ENCODE measurements around the gene ECPAS.
"Not testable (repeated sequence)": the region's sequence is repeated elsewhere in the genome, so short reads cannot be mapped to it uniquely, and the experiment has no call there.

ECPAS gene

DNA sequence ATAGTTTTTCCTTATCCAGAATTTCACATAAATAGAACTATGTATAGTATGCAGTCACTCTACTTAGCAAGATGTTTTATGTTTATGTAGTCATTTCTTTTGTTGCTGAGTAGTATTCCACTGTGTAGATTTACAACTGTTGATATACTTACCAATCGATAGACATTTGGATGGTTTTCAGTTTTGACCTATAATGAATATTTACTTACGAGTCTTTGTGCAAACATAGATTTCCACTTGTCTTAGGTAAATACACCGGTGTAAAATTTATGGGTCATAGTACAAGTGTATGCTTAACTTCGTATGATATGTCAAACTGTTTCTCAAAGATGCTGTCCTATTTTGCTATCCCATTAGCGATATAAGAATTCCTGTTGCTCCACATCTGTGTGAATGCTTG is 134.4 kb downstream of the ECPAS start:
- no peak for DNase-seq (ENCODE audit: low read depth in 2 of 2, low spot score in 1 of 2)

DNA sequence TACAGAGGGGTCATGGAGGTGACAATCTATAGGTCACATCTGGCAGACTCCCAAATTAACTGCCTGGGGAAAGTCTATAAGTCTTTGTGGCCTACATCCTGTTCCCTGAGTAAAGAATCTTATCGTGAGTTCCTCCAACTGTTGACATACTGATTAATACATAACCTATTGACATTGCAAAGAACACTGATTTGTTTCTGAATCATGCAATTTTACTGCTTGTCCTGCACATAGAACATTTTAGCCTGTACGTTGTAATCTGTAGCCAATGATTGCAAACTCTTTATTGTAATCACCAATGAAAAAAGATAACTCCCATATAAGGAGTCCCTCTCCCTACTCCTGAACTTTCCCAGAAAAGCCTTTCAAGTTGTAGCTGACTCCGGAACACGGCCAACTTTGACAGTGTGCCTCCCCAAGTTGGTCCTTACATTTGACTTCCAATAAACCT is 135.3 kb downstream of the ECPAS start:
- no peak for DNase-seq (ENCODE audit: low read depth in 2 of 2, low spot score in 1 of 2)

DNA sequence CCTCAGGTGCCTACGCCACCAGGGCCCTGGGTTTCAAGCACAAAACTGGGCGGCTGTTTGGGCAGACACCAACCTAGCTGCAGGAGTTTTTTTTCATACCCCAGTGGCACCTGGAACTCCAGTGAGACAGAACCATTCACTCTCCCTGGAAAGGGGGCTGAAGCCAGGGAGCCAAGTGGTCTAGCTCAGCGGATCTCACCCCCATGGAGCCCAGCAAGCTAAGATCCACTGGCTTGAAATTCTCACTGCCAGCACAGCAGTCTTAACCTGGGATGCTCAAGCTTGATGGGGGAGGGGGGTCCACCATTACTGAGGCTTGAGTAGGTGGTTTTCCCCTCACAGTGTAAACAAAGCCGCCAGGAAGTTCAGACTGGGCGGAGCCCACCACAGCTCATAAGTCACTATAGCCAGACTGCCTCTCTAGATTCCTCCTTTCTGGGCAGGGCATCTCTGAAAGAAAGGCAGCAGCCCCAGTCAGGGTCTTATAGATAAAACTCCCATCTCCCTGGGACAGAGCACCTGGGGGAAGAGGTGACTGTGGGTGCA is 149.8 kb downstream of the ECPAS start:
- not testable (repeated sequence) for DNase-seq (ENCODE audit: low read depth in 2 of 2, low spot score in 1 of 2)

DNA sequence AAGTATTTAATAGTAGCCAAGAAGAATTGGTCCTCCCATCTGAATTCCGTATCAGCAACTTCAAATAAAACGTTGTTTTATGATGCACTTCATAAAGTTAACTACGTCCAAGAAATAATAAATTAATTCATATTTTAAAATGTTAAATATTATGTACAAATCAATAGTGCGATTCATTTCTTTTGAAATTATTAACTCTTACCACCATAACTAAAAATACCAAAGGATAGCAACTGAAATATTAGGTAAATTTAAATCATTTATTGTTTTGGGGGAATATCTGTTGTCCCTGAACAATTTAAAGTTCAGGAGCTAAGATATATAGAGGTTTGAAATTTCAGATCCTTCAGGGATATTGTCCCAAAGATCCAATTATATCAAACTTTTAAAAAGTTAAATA is 154.1 kb downstream of the ECPAS start, which contains the start of gene OR2K2:
TSS of gene OR2K2 (minus strand) at position 101 of the 400 bp plus-strand sequence. CDS start 1,791 bp downstream, outside the sequence.
- no peak for DNase-seq (ENCODE audit: low read depth in 2 of 2, low spot score in 1 of 2)

DNA sequence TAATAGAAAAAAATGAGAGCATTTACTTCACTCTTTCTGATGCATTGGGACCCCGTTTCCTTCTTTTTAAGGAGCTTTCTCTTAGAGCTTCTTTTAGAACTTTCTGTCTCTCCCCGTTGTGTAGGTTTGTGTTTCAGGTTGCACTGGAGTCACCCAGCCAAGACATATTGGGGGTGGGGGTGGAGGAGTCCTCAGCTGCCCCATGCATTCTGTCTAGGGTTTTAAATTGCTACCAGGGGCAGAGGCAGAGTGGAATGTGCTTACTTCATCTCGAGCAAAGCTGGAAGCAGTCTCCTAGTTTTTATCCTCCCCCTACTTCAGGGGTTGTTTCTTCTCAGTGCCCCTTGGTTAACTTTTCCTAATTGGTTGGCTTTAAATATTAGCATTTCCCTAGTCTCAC is 163.6 kb downstream of the ECPAS start:
- no peak for DNase-seq (ENCODE audit: low read depth in 2 of 2, low spot score in 1 of 2)

DNA sequence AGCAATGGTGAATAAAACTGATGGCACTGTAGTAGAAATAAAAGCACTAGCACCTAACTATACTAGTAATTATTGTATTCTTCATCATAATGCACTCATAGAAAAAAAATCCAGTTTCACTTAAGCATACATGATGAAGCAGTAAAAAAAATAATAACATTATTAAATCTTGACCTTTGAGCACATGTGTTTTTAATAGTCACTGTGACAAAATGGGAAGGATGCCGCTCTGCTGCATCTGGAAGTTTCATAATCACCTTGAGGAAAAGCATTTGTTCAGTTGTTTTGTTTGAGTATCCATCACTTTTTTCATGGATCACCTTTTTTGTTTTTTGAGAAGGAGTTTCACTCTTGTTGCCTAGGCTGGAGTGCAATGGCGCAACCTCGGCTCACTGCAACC is 167.4 kb downstream of the ECPAS start:
- DNase-seq (ENCODE audit: low read depth in 2 of 2, low spot score in 1 of 2) = no peak

Data from stimulated activated CD8-positive, alpha-beta memory T cell treated with anti-CD3 and anti-CD28 coated beads, Interleukin-4, amount 100 ng/mL, for 1 hour (primary cell).